CD4-positive, alpha-beta memory T cell (primary cell): ENCODE results near the gene SETD2. TPM values are rescaled to one million over a fixed set of nuclear protein-coding genes. Genes with fewer than 3 reads are reported as not detected.
A peak's percentile ranks its signal among the peaks of the same experiment; 100 is the strongest.

Experiments used
- CTCF ChIA-PET: fragments of 350-600 bp; sonication (Branson Sonifier 250); formaldehyde crosslinking; loops from one replicate; lab custom pipeline; 2021; ENCODE audit warnings: inconsistent platforms; ENCODE audit not compliant: partially characterized antibody; lab: Charles Lee
- POLR2A ChIA-PET: fragments of 350-600 bp; sonication (Branson Sonifier 250); formaldehyde crosslinking; loops from one replicate; lab custom pipeline; 2021; ENCODE audit not compliant: partially characterized antibody; lab: Charles Lee
- DNase-seq, 5 donors: peaks; one replicate each; pipeline versions ENCODE4 v3.0.0 to v3.0.0-alpha.2; 2020 to 2022; ENCODE audit warnings: mixed read lengths in 1 of 5
- H3K27ac ChIP-seq: one replicate; pipeline ENCODE4 v1.7.0; 2013; ENCODE audit warnings: low read depth, low read length
- H3K27me3 ChIP-seq: 2 replicates; pipeline ENCODE4 v1.7.0; 2013; ENCODE audit warnings: mild to moderate bottlenecking, low read length, moderate library complexity; ENCODE audit not compliant: insufficient read depth
- H3K36me3 ChIP-seq: 2 replicates; pipeline ENCODE4 v1.7.0; 2013; ENCODE audit warnings: mild to moderate bottlenecking, low read length, moderate library complexity; ENCODE audit not compliant: insufficient read depth
- H3K4me1 ChIP-seq: 2 replicates; pipeline ENCODE4 v1.7.0; 2013; ENCODE audit warnings: mild to moderate bottlenecking, low read length, moderate library complexity; ENCODE audit not compliant: insufficient read depth
- H3K4me3 ChIP-seq, 2 donors: one replicate each; pipeline ENCODE4 v1.7.0; 2013; ENCODE audit warnings: low read length in 2 of 2, mild to moderate bottlenecking in 1 of 2
- H3K9me3 ChIP-seq, 2 donors: one replicate each; pipeline ENCODE4 v1.7.0; 2013; ENCODE audit warnings: low read length in 2 of 2, control low read depth in 1 of 2; ENCODE audit not compliant: control insufficient read depth in 1 of 2
- H3K27ac Mint-ChIP-seq, 7 donors: one replicate each; pipeline ENCODE4 v1.8.0; 2020 to 2021; ENCODE audit warnings: mixed read lengths in 7 of 7, mild to moderate bottlenecking in 6 of 7, inconsistent platforms in 3 of 7, moderate library complexity in 3 of 7
- H3K27me3 Mint-ChIP-seq, 2 donors: one replicate each; pipeline ENCODE4 v1.8.0; 2020 to 2021; ENCODE audit warnings: mixed read lengths in 2 of 2
- H3K36me3 Mint-ChIP-seq, 2 donors: one replicate each; pipeline ENCODE4 v1.8.0; 2020 to 2021; ENCODE audit warnings: mixed read lengths in 2 of 2, inconsistent platforms in 1 of 2, mild to moderate bottlenecking in 1 of 2
- H3K4me1 Mint-ChIP-seq, 4 donors: one replicate each; pipeline ENCODE4 v1.8.0; 2020 to 2021; ENCODE audit warnings: mixed read lengths in 4 of 4, mild to moderate bottlenecking in 1 of 4
- H3K4me3 Mint-ChIP-seq, 8 donors: one replicate each; pipeline ENCODE4 v1.8.0; 2020 to 2021; ENCODE audit warnings: mixed read lengths in 8 of 8, mild to moderate bottlenecking in 7 of 8, moderate library complexity in 6 of 8, inconsistent platforms in 3 of 8
- H3K9me3 Mint-ChIP-seq, 8 donors: one replicate each; pipeline ENCODE4 v1.8.0; 2020 to 2021; ENCODE audit warnings: mixed read lengths in 8 of 8, mild to moderate bottlenecking in 5 of 8, inconsistent platforms in 3 of 8, moderate library complexity in 1 of 8
- intact Hi-C: fragments of 100-400 bp; cut with micrococcal nuclease; formaldehyde crosslinking; loops from one replicate; pipeline ENCODE4 v1.15.1; 2023
- polyA plus RNA-seq, 2 donors: library from polyadenylated mRNA; unstranded; fragments of 300-500 nt; fragmentation: Illumina TruSeq; gene quantifications; one replicate each; pipeline ENCODE4 v1.2.3, GENCODE V29; 2021
- total RNA-seq, 2 experiments: library from RNA; stranded (reverse); gene quantifications; one replicate each; pipeline ENCODE4 v1.2.3, GENCODE V29; 2021

Gene SETD2
- total and polyA plus RNA-seq, 4 experiments from 2014 or later, result 3.4 to 74.1 (median 50.0) TPM

GRCh38 chr3:47108546-47108945, 55.4 kb downstream of the SETD2 start:
- Mint-ChIP-seq H3K36me3 (peaks cover 26 to 60% of the 10 kb centered on the region in 2 donors), H3K27me3 (no peaks in the 10 kb centered on the region), H3K4me1 (peaks cover 0 to 11% (median 6%) of the 10 kb centered on the region in 4 donors), H3K9me3 (no peaks in the 10 kb centered on the region), H3K27ac (peak overlapping the region in 2 of 7 donors; percentile 12 to 37), H3K4me3 (no peak overlapping the region)
- no peaks in the 10 kb centered on the region for H3K27me3 ChIP-seq
- H3K4me3 ChIP-seq, result no peak overlapping the region
- no peak for DNase-seq
- peaks cover 13% of the 10 kb centered on the region for H3K36me3 ChIP-seq
- no peak overlapping the region for H3K27ac ChIP-seq
- no peaks in the 10 kb centered on the region for H3K4me1 ChIP-seq
- no peaks in the 10 kb centered on the region for H3K9me3 ChIP-seq
- CTCF ChIA-PET, result interaction anchor here (1.0 to 1.2 kb wide), 2 partner anchors 134 to 215 kb away, joined by 3 to 5 read pairs; no protein-coding TSS in a partner anchor
- intact Hi-C loops, result no loop called here
- POLR2A ChIA-PET, result no interaction called here

GRCh38 chr3:47104259-47104658, 59.7 kb downstream of the SETD2 start:
- H3K36me3 ChIP-seq, result peaks cover 10% of the 10 kb centered on the region
- no peak overlapping the region for H3K27ac ChIP-seq
- POLR2A ChIA-PET, result no interaction called here
- no peaks in the 10 kb centered on the region for H3K27me3 Mint-ChIP-seq
- peaks cover 0 to 14% (median under 1%) of the 10 kb centered on the region in 4 donors for H3K4me1 Mint-ChIP-seq
- H3K9me3 Mint-ChIP-seq, result no peaks in the 10 kb centered on the region
- H3K27me3 ChIP-seq, result no peaks in the 10 kb centered on the region
- H3K27ac Mint-ChIP-seq, result no peak overlapping the region
- no peaks in the 10 kb centered on the region for H3K9me3 ChIP-seq
- H3K4me3 Mint-ChIP-seq, result no peak overlapping the region
- H3K4me1 ChIP-seq, result no peaks in the 10 kb centered on the region
- H3K4me3 ChIP-seq, result no peak overlapping the region
- DNase-seq, result no peak
- CTCF ChIA-PET, result no interaction called here
- intact Hi-C loops, result no loop called here
- peaks cover 20 to 56% of the 10 kb centered on the region in 2 donors for H3K36me3 Mint-ChIP-seq

GRCh38 chr3:47103619-47104018, 60.3 kb downstream of the SETD2 start:
- Histone ChIP-seq H3K36me3 (peaks cover 10% of the 10 kb centered on the region), H3K4me3 (no peak overlapping the region), H3K27ac (no peak overlapping the region), H3K27me3 (no peaks in the 10 kb centered on the region), H3K9me3 (no peaks in the 10 kb centered on the region), H3K4me1 (no peaks in the 10 kb centered on the region)
- Mint-ChIP-seq H3K36me3 (peaks cover 20 to 54% of the 10 kb centered on the region in 2 donors), H3K27me3 (no peaks in the 10 kb centered on the region), H3K27ac (peak overlapping the region in 1 of 7 donors; percentile 46), H3K4me1 (peaks cover 0 to 12% (median under 1%) of the 10 kb centered on the region in 4 donors), H3K4me3 (no peak overlapping the region), H3K9me3 (no peaks in the 10 kb centered on the region)
- ChIA-PET POLR2A (no interaction called here), CTCF (no interaction called here)
- intact Hi-C loops, result no loop called here
- no peak for DNase-seq

GRCh38 chr3:47102081-47102600, 61.8 kb downstream of the SETD2 start:
- H3K4me1 Mint-ChIP-seq, result peaks cover 0 to 12% (median under 1%) of the 10 kb centered on the region in 4 donors
- CTCF ChIA-PET, result no interaction called here
- no peaks in the 10 kb centered on the region for H3K4me1 ChIP-seq
- no peaks in the 10 kb centered on the region for H3K27me3 Mint-ChIP-seq
- intact Hi-C loops, result no loop called here
- H3K27me3 ChIP-seq, result no peaks in the 10 kb centered on the region
- H3K36me3 ChIP-seq, result peaks cover 19% of the 10 kb centered on the region
- H3K27ac Mint-ChIP-seq, result peak overlapping the region in 2 of 7 donors; percentile 47 to 52
- no peaks in the 10 kb centered on the region for H3K9me3 ChIP-seq
- peaks cover 30 to 59% of the 10 kb centered on the region in 2 donors for H3K36me3 Mint-ChIP-seq
- H3K4me3 Mint-ChIP-seq, result no peak overlapping the region
- POLR2A ChIA-PET, result no interaction called here
- H3K4me3 ChIP-seq, result no peak overlapping the region
- no peak for DNase-seq
- H3K9me3 Mint-ChIP-seq, result no peaks in the 10 kb centered on the region
- H3K27ac ChIP-seq, result no peak overlapping the region

- H3K36me3 ChIP-seq, result peaks cover 36% of the 10 kb centered on the region
- H3K27ac ChIP-seq, result no peak overlapping the region
- no peaks in the 10 kb centered on the region for H3K9me3 Mint-ChIP-seq
- no peaks in the 10 kb centered on the region for H3K27me3 ChIP-seq
- no peaks in the 10 kb centered on the region for H3K4me1 ChIP-seq
- POLR2A ChIA-PET, result no interaction called here
- H3K4me1 Mint-ChIP-seq, result peaks cover 0 to 11% (median 3%) of the 10 kb centered on the region in 4 donors
- no peak overlapping the region for H3K4me3 ChIP-seq
- intact Hi-C loops, result no loop called here
- H3K36me3 Mint-ChIP-seq, result peaks cover 42 to 70% of the 10 kb centered on the region in 2 donors
- no peak for DNase-seq
- H3K4me3 Mint-ChIP-seq, result no peak overlapping the region
- no peaks in the 10 kb centered on the region for H3K27me3 Mint-ChIP-seq
- CTCF ChIA-PET, result no interaction called here
- H3K9me3 ChIP-seq, result no peaks in the 10 kb centered on the region
- peak overlapping the region in 1 of 7 donors; percentile 4 for H3K27ac Mint-ChIP-seq
These were observed 65.0 kb downstream of the SETD2 start for GRCh38 chr3:47098910-47099309.

GRCh38 chr3:47097864-47098263, 66.0 kb downstream of the SETD2 start:
- no peaks in the 10 kb centered on the region for H3K4me1 ChIP-seq
- intact Hi-C loops, result no loop called here
- H3K27me3 Mint-ChIP-seq, result no peaks in the 10 kb centered on the region
- peaks cover 0 to 7% (median 3%) of the 10 kb centered on the region in 4 donors for H3K4me1 Mint-ChIP-seq
- H3K36me3 Mint-ChIP-seq, result peaks cover 38 to 66% of the 10 kb centered on the region in 2 donors
- no peak overlapping the region for H3K4me3 ChIP-seq
- no peaks in the 10 kb centered on the region for H3K9me3 ChIP-seq
- peaks cover 36% of the 10 kb centered on the region for H3K36me3 ChIP-seq
- no peak for DNase-seq
- no peak overlapping the region for H3K27ac ChIP-seq
- H3K27me3 ChIP-seq, result no peaks in the 10 kb centered on the region
- POLR2A ChIA-PET, result no interaction called here
- CTCF ChIA-PET, result no interaction called here
- no peak overlapping the region for H3K4me3 Mint-ChIP-seq
- no peaks in the 10 kb centered on the region for H3K9me3 Mint-ChIP-seq
- peak overlapping the region in 4 of 7 donors; percentile 30 to 70 (median 50) for H3K27ac Mint-ChIP-seq

GRCh38 chr3:47096959-47097358, 67.0 kb downstream of the SETD2 start:
- POLR2A ChIA-PET, result interaction anchor here (0.7 kb wide), 1 partner anchor 130 kb away, joined by 3 read pairs; no protein-coding TSS in a partner anchor
- H3K27ac Mint-ChIP-seq, result peak overlapping the region in 5 of 7 donors; percentile 0 to 72 (median 26)

More at GRCh38 chr3:47096959-47097358, 67.0 kb downstream of the SETD2 start:
- no peaks in the 10 kb centered on the region for H3K27me3 Mint-ChIP-seq
- peaks cover 34 to 57% of the 10 kb centered on the region in 2 donors for H3K36me3 Mint-ChIP-seq
- H3K4me1 ChIP-seq, result no peaks in the 10 kb centered on the region
- intact Hi-C loops, result no loop called here
- H3K4me1 Mint-ChIP-seq, result peaks cover 0 to 5% (median 3%) of the 10 kb centered on the region in 4 donors
- no peaks in the 10 kb centered on the region for H3K9me3 ChIP-seq
- no peaks in the 10 kb centered on the region for H3K27me3 ChIP-seq
- H3K27ac ChIP-seq, result no peak overlapping the region
- peaks cover 33% of the 10 kb centered on the region for H3K36me3 ChIP-seq
- CTCF ChIA-PET, result interaction anchor here (1.3 kb wide), 1 partner anchor 23 kb away, joined by 4 read pairs; no protein-coding TSS in a partner anchor
- H3K4me3 Mint-ChIP-seq, result no peak overlapping the region
- no peak for DNase-seq
- H3K4me3 ChIP-seq, result no peak overlapping the region
- H3K9me3 Mint-ChIP-seq, result no peaks in the 10 kb centered on the region
